Measurements from ENCODE around the gene TFAP2E.
"Not testable (repeated sequence)": the region's sequence is repeated elsewhere in the genome, so short reads cannot be mapped to it uniquely, and the experiment has no call there.

TFAP2E gene

GRCh38 chr1:35570589-35571137 is 2.5 kb upstream of the TFAP2E start:
- no peak for DNase-seq

- no peak for DNase-seq
Measured at GRCh38 chr1:35571263-35571662, 1.9 kb upstream of the TFAP2E start.

- DNase-seq = no peak
Measured at GRCh38 chr1:35572296-35572695, 818 bp upstream of the TFAP2E start.

GRCh38 chr1:35574125-35574654 is 1.1 kb downstream of the TFAP2E start:
- DNase-seq = no peak

DNA sequence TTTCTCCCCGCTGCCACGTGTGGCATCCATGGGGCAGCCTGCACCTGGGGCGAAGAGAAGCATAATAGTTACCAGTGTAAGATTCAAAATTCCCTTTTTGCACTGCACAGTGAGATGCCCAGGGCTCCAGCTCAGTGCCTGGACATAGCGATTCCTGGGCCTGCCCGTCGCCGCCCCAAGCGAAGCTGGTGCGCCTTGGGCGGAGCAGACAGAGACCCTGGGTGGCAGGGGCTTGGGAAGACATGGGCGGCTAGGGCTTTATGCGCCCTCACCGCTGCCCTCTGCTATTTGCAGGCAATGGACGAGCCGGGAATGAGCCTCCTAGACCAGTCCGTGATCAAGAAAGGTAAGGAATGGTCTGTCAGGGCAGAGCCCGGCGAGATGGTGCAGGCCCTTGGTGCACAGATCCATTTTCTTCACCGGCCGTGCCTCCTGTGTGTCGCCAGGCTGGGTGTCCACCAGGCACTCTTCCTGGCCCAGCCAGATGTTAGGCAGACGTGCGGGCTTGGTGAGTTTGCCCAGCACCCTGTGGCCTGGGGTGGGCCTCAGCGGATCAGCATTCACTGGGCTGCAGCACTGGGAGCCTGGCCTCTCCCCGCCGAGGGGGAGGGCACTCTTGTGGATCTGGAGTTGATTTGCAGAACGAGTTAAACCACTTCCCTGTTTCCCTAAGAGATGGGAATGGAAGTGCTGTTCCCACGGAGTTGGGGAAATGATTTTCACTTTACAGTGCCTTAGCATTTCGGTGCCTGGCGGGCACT is 1.7 kb downstream of the TFAP2E start:
- DNase-seq = no peak

DNA sequence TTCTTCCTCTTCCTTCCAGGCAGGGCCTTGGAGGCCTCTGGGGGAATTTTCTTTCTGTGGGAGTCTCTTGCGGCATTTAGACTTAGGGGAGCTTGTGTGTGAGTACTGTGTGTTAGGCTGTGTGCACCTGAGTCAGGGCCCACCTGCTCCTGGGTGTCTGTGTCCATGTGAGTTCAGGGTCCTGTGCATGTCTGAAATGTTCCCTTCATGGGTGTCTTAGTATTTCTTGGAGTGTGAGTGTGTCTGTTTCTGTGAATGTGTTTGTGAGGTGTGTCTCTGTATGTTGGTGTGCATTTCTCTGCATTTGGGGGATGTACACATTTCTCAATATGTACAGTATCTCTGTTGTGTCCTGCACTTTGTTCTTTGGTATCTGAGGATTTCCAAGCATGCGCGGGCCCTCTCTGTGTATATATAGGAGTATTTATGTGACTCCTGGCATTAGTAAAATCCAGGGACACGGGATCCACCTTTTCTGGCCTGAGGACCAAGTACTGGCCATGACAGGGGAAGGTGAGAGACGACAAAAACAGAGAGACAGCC is 2.4 kb downstream of the TFAP2E start:
- DNase-seq = no peak

- no peak for DNase-seq
Measured at GRCh38 chr1:35576061-35576765, 3.1 kb downstream of the TFAP2E start.

DNA sequence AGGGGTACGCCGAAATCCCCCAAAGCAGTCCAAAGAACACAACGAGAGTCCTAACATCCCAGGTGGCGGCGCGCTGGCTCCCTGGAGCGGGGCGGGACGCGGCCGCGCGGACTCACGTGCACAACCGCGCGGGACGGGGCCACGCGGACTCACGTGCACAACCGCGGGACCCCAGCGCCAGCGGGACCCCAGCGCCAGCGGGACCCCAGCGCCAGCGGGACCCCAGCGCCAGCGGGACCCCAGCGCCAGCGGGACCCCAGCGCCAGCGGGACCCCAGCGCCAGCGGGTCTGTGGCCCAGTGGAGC is 3.6 kb downstream of the TFAP2E start:
- not testable (repeated sequence) for DNase-seq

GRCh38 chr1:35577071-35577998 is 4.2 kb downstream of the TFAP2E start:
- no peak for DNase-seq

GRCh38 chr1:35580949-35581388 is 7.9 kb downstream of the TFAP2E start:
- no peak for DNase-seq

GRCh38 chr1:35581621-35582020 is 8.5 kb downstream of the TFAP2E start:
- DNase-seq = not testable (repeated sequence)

DNA sequence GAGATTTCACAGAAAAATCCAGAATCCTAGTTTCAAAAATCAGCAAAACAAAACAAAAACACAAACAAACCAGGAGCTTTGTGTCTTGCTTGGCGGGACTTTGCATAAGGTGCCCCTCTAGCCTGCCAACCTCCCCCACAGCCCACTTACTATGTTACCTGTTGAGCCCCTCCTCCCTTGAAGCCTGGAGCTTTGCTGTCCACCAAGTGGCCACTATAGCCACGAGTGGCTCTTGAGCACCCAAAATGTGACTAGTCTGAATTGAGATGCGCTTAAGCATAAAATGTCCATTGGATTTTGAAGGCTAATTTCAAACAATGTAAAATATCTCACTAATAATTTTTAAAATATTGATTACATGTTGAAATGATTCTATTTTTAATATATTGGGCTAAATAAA is 12.2 kb downstream of the TFAP2E start:
- no peak for DNase-seq

DNA sequence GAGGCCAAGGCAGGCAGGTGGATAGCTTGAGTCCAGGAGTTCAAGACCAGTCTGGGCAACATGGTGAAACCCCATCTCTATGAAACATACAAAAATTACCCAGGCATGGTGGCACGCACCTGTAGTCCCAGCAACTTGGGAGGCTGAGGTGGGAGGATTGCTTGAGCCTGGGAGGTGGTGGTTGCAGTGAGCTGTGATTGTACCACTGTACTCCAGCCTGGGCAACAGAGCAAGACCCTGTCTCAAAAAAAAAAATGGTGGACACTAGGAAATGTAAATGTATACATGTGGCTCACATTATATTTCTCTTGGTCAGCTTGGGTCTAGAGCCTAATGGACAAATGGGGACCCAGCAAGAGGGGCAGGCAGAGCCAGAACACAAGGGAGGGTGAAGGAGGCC is 12.7 kb downstream of the TFAP2E start:
- DNase-seq = not testable (repeated sequence)

GRCh38 chr1:35586808-35587207 is 13.7 kb downstream of the TFAP2E start:
- no peak for DNase-seq

DNA sequence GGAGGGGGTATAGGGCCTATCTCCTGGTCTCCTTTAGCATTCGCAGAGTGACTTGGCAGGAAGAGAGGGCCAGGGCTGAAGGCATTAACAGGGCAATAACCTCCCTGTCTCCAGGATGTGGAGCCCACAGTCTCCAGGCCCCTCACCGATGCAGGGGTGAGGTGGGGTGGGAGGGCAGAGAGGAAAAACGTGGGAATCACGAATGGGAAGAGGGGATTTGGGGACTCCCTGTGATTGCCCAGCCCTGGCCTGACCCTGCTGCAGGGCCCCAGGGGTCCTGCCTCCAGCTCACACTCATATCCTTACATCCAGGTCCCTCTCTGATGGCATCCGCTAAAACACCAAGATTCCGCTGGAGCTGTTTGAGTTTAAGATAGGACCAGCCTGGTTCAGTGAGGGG is 14.6 kb downstream of the TFAP2E start:
- no peak for DNase-seq

DNA sequence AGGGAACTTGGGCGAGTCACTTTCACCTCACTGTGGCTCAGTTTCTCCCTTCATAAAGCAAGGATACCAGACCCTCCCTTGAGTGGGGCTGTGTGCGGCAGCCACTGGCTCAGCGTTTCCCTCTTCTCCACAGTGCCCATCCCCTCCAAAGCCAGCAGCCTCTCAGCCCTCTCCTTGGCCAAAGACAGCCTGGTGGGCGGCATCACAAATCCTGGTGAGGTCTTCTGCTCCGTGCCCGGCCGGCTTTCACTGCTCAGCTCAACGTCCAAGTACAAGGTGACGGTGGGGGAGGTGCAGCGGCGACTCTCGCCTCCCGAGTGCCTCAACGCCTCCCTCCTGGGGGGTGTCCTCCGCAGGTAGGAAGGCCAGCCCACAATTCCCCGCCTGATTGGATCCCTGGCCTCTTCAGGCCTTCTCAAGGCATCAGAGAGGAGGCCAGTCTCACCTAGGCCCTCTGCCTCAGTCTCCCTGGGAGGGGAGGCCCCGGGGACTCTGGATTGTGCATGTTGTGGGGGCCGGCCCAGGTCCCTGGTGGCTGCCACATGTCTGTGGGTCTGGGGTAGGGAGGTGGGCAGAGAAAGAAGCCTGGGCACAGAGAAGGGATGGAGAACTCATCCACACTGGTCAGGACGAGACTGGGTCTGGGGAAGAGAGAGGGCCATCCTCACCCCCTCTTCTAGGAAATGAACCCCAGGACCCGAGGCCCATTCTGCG is 15.2 kb downstream of the TFAP2E start:
- no peak for DNase-seq

DNA sequence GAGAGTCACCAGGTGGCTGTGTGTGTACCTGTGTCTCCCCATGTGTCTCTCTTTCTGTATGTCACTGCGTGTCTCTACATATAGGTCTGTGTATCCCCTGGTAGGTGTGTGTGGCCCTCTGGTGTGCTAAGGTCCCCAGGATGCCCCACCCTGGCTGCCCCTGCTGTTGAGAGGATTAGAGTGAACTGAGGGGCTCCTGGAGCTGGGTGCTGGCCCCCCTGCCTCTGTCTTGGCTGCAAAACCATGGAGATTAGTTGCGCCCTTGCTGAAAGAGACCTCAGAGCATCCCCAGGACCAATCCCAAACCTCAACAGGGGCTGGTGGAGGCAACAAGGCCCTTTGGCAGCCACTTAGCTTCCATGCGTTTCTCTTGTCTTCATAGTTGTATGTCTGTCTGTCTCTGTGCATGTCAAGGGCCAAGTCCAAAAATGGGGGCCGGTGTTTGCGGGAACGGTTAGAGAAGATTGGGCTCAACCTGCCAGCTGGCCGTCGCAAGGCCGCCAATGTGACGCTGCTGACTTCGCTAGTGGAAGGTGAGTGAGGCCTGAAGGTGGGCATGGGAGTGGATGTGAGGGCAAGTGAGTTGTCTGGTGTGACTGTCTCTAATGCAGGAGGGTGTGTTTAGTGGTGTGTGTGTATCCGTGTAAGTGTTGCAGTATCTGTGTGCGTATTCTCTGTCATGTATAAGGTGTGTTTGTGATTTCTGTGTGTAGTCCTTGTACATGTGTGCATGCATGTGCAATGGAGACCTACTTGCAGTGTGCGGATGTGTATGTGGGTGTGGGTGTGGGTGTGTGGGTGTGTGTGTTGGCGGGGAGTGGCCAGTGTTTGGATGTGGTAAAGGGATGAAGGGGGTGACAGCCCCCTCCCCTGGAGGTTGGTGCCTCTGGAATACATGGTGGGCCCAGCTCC is 16.7 kb downstream of the TFAP2E start:
- DNase-seq = no peak

DNA sequence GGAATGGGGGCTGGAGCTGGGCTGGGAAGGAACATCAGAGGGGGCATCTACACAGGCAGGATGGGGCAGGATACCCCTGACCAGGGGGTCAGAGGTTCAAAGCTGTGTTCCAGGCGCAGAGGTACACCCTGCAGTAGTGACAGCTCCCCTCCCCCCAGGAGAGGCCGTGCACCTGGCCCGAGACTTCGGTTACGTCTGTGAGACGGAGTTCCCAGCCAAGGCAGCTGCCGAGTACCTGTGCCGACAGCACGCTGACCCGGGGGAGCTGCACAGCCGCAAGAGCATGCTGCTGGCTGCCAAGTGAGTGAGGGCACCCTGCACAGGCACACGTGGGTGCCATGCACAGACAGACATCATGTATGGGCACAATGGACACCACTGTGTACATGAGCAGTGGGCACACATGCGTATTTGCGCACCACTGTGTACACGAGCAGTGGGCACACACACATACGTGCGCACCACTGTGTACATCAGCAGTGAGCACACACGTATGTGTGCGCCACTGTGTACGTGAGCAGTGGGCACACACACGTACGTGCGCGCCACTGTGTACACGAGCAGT is 17.4 kb downstream of the TFAP2E start:
- DNase-seq = no peak

DNA sequence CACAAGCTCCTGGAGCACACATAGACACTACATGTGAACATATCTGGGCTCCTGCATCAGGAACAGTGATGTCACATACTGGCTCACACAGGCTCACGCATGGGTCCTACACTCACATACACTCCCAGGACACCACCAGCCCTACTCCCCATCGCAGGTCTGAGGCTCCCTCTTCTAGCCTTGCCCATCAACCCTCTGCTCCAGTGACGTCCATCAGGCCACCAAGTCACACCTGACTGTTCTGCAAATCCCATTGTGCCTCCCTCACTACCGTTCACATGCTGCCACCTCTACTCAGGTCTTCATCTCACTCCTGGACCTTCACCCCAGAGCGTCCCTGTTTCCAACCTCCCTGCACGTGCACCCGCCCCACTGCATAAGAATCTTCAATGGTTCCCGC is 18.1 kb downstream of the TFAP2E start:
- DNase-seq = no peak

All from anterior cingulate cortex (tissue), 58 donors.